A549 (cell line): ENCODE measurements around the gene PDLIM1. TPM values are rescaled to one million over a fixed set of nuclear protein-coding genes. Genes with fewer than 3 reads are reported as not detected.

Experiments
- ATAC-seq, 2 experiments: fragments of 200-7000 bp in 1 of 2; fragments of >200 bp in 1 of 2; cut with Nextera tagmentation in 1 of 2; cut with Tn5 transposase in 1 of 2; 3 replicates each; pipeline versions ENCODE4 v1.8.0 to v1.9.1; 2018 to 2020; ENCODE audit warnings: mild to moderate bottlenecking in 1 of 2, moderate library complexity in 1 of 2
- CTCF ChIA-PET: fragments of 300-600 bp; sonication (Branson Sonifier 250); formaldehyde crosslinking; extraction: SDS; loops from one replicate; lab custom pipeline; 2021; ENCODE audit warnings: antibody characterized with exemption, inconsistent platforms; lab: Yijun Ruan, JAX
- POLR2A ChIA-PET: fragments of 350-600 bp; formaldehyde crosslinking; extraction: SDS; loops from one replicate; lab custom pipeline; 2021; ENCODE audit warnings: antibody characterized with exemption, inconsistent platforms; lab: Yijun Ruan, JAX
- DNase-seq, 2 experiments: peaks; one replicate each; pipeline versions ENCODE4 v3.0.0 to v3.0.0-alpha.2; 2011 to 2016; ENCODE audit warnings: low read depth in 1 of 2, low spot score in 1 of 2
- FAIRE-seq: peaks from 2 replicates; lab custom pipeline; 2011; peaks lifted over from hg19 to GRCh38; lab: Jason Lieb, UNC
- H3K27ac ChIP-seq, 2 experiments: fragments of >200 bp; sonication (Bioruptor Twin); formaldehyde crosslinking; 3 replicates each; pipeline ENCODE4 v1.5.1; 2016 to 2017
- H3K4me1 ChIP-seq: fragments of >200 bp; sonication (Bioruptor Twin); formaldehyde crosslinking; 3 replicates; pipeline ENCODE4 v1.6.1; 2016
- H3K4me2 ChIP-seq: fragments of >200 bp; sonication (Bioruptor Twin); formaldehyde crosslinking; 3 replicates; pipeline ENCODE4 v1.6.1; 2016
- H3K4me3 ChIP-seq: fragments of >200 bp; sonication (Bioruptor Twin); formaldehyde crosslinking; 3 replicates; pipeline ENCODE4 v1.5.1; 2016
- H3K9me3 ChIP-seq: fragments of >200 bp; sonication (Bioruptor Twin); formaldehyde crosslinking; 3 replicates; pipeline ENCODE4 v1.6.1; 2016
- BHLHE40 ChIP-seq: IDR thresholded peaks from 2 replicates; pipeline ENCODE4 v1.6.1; 2012; ENCODE audit warnings: low read depth, low read length, inconsistent platforms
- E2F6 ChIP-seq: IDR thresholded peaks from 2 replicates; pipeline ENCODE4 v1.6.1; 2012; ENCODE audit warnings: low read depth, borderline replicate concordance
- EP300 ChIP-seq, 2 experiments: fragments of >200 bp; sonication (Bioruptor Twin); formaldehyde crosslinking; IDR thresholded peaks; 2 replicates in 1 of 2; 3 replicates in 1 of 2; pipeline ENCODE4 v1.6.1; 2016 to 2017
- FOSB ChIP-seq: fragments of 250-450 bp; sonication (Bioruptor Pico); IDR thresholded peaks from 2 replicates; pipeline ENCODE4 v1.5.0; 2020; ENCODE audit warnings: mild to moderate bottlenecking, moderate library complexity
- HOXB13 ChIP-seq: fragments of 250-450 bp; sonication (Bioruptor Pico); IDR thresholded peaks from 2 replicates; pipeline ENCODE4 v1.5.0; 2020; ENCODE audit warnings: low read depth, mild to moderate bottlenecking, moderate library complexity
- MAZ ChIP-seq: fragments of 150-350 bp; IDR thresholded peaks from 2 replicates; pipeline ENCODE4 v1.6.1; 2014; ENCODE audit warnings: antibody characterized with exemption, low read depth, low read length, borderline replicate concordance
- NFE2L2 ChIP-seq: fragments of 150-350 bp; conservative IDR thresholded peaks from 2 replicates; pipeline ENCODE4 v1.6.1; 2014; ENCODE audit warnings: low read length
- NPAS2 ChIP-seq: fragments of 250-450 bp; sonication (Bioruptor Pico); IDR thresholded peaks from 2 replicates; pipeline ENCODE4 v1.8.0; 2022; ENCODE audit warnings: mild to moderate bottlenecking, moderate library complexity, borderline replicate concordance
- POLR2A ChIP-seq: IDR thresholded peaks from 2 replicates; pipeline ENCODE4 v1.6.1; 2012; ENCODE audit warnings: mild to moderate bottlenecking, low read length
- REST ChIP-seq: fragments of 200-600 bp; sonication (generic); IDR thresholded peaks from 2 replicates; pipeline ENCODE4 v1.6.1; 2016; ENCODE audit warnings: antibody characterized with exemption, mild to moderate bottlenecking, moderate library complexity
- RFX5 ChIP-seq: fragments of 450-650 bp; IDR thresholded peaks from 2 replicates; pipeline ENCODE4 v1.7.1; 2014; ENCODE audit warnings: antibody characterized with exemption, mild to moderate bottlenecking, moderate library complexity
- RNF2 ChIP-seq: fragments of 200-600 bp; sonication (generic); IDR thresholded peaks from 2 replicates; pipeline ENCODE4 v1.6.1; 2016; ENCODE audit warnings: low read depth, mild to moderate bottlenecking, antibody characterized with exemption, moderate library complexity, borderline replicate concordance
- TP53 ChIP-seq: fragments of 250-450 bp; sonication (Bioruptor Pico); IDR thresholded peaks from 2 replicates; pipeline ENCODE4 v1.5.0; 2021; ENCODE audit warnings: mild to moderate bottlenecking, moderate library complexity
- WGBS: methylation state at CpG from one replicate; pipeline ENCODE4 v1.1.6; 2017; ENCODE audit errors: missing lambda C conversion rate; 5-methylcytosine and 5-hydroxymethylcytosine counted together
- polyA plus RNA-seq, 4 experiments: library from polyadenylated mRNA; depleted of rRNA in 3 of 4; stranded (reverse); fragments of >200 nt; fragmentation: RNase III in 1 of 4; extraction: RNeasy Plus Mini Kit Qiagen cat#74134 plus additional on column Dnase treatment in 1 of 4; gene quantifications; 2 replicates in 3 of 4; 3 replicates in 1 of 4; pipeline ENCODE4 v1.2.3, GENCODE V29; 2011 to 2017
- TF ChIP-seq, protein P1 (sequence below): fragments of 450-650 bp; IDR thresholded peaks from 2 replicates; pipeline ENCODE4 v1.6.1; 2014; ENCODE audit warnings: antibody characterized with exemption
- TF ChIP-seq, protein P2 (sequence below): fragments of >200 bp; sonication (Bioruptor Twin); formaldehyde crosslinking; IDR thresholded peaks from 2 replicates; pipeline ENCODE4 v1.6.1; 2016
- TF ChIP-seq, protein P3 (sequence below): IDR thresholded peaks from 2 replicates; pipeline ENCODE4 v1.6.1; 2012
- TF ChIP-seq, protein P4 (sequence below): fragments of 250-450 bp; sonication (Bioruptor Pico); IDR thresholded peaks from 2 replicates; pipeline ENCODE4 v1.5.0; 2021; ENCODE audit warnings: mild to moderate bottlenecking, moderate library complexity, borderline replicate concordance

The PDLIM1 gene
- polyA plus RNA-seq, 2 of the 4 experiments (the other 2 are of a cell fraction) = 92.5 to 128 TPM

- TF ChIP-seq RNF2 = no peak
- TF ChIP-seq, protein P1, sequence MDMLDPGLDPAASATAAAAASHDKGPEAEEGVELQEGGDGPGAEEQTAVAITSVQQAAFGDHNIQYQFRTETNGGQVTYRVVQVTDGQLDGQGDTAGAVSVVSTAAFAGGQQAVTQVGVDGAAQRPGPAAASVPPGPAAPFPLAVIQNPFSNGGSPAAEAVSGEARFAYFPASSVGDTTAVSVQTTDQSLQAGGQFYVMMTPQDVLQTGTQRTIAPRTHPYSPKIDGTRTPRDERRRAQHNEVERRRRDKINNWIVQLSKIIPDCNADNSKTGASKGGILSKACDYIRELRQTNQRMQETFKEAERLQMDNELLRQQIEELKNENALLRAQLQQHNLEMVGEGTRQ = no peak
- TF ChIP-seq TP53 (CRISPR knock-in tag) = no peak
- TF ChIP-seq, protein P2, sequence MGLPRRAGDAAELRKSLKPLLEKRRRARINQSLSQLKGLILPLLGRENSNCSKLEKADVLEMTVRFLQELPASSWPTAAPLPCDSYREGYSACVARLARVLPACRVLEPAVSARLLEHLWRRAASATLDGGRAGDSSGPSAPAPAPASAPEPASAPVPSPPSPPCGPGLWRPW = no peak
- no peak for TF ChIP-seq MAZ
Measured at GRCh38 chr10:95286707-95287106, 4.1 kb downstream of the PDLIM1 start (continued).

GRCh38 chr10:95285556-95285955 lies 5.2 kb downstream of the PDLIM1 start:
- Histone ChIP-seq H3K4me1 (peaks cover 72% of the 10 kb centered on the region), H3K27ac (no peak overlapping the region), H3K4me2 (no peak overlapping the region), H3K9me3 (no peaks in the 10 kb centered on the region), H3K4me3 (no peak overlapping the region)
- no peak for ATAC-seq
- TF ChIP-seq BHLHE40 (no peak), HOXB13 (CRISPR knock-in tag) (no peak), REST (no peak), RFX5 (no peak), E2F6 (no peak), EP300 (IDR thresholded peaks at IDR 0.05) (no peak), FOSB (CRISPR knock-in tag) (no peak), POLR2A (no peak), NFE2L2 (no peak), NPAS2 (CRISPR knock-in tag) (no peak)
- TF ChIP-seq, protein P3, sequence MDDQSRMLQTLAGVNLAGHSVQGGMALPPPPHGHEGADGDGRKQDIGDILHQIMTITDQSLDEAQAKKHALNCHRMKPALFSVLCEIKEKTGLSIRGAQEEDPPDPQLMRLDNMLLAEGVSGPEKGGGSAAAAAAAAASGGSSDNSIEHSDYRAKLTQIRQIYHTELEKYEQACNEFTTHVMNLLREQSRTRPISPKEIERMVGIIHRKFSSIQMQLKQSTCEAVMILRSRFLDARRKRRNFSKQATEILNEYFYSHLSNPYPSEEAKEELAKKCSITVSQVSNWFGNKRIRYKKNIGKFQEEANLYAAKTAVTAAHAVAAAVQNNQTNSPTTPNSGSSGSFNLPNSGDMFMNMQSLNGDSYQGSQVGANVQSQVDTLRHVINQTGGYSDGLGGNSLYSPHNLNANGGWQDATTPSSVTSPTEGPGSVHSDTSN = no peak
- TF ChIP-seq, protein P4, sequence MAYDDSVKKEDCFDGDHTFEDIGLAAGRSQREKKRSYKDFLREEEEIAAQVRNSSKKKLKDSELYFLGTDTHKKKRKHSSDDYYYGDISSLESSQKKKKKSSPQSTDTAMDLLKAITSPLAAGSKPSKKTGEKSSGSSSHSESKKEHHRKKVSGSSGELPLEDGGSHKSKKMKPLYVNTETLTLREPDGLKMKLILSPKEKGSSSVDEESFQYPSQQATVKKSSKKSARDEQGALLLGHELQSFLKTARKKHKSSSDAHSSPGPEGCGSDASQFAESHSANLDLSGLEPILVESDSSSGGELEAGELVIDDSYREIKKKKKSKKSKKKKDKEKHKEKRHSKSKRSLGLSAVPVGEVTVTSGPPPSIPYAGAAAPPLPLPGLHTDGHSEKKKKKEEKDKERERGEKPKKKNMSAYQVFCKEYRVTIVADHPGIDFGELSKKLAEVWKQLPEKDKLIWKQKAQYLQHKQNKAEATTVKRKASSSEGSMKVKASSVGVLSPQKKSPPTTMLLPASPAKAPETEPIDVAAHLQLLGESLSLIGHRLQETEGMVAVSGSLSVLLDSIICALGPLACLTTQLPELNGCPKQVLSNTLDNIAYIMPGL (CRISPR knock-in tag) = no peak
- no peak for DNase-seq
- ChIA-PET CTCF (interaction anchor here (1.1 to 3.3 kb wide), 5 partner anchors 10 to 103 kb away, joined by 4 to 7 read pairs (median 4); no protein-coding TSS in a partner anchor), POLR2A (no interaction called here)
- WGBS = 89% methylated on average over 2 of the region's 2 CpGs
- FAIRE-seq = no peak
